HG02870 (cell line): Measurements from ENCODE around the gene DHX16.

Experiments
- ATAC-seq: cut with Tn5 transposase; IDR thresholded peaks from one replicate; pipeline ENCODE4 v1.9.1; 2021; ENCODE audit warnings: mild to moderate bottlenecking, moderate library complexity; ENCODE audit not compliant: unreplicated experiment

DHX16 gene

GRCh38 chr6:30696432-30696831, 23.6 kb upstream of the DHX16 start:
- ATAC-seq, result no peak

- no peak for ATAC-seq
Measured at GRCh38 chr6:30691208-30691847, 18.5 kb upstream of the DHX16 start.

- peak; percentile 32 for ATAC-seq
Measured at GRCh38 chr6:30690403-30691207, 17.8 kb upstream of the DHX16 start, which contains the start of gene NRM. Gene NRM, minus strand, starts transcription at chr6:30690984. Its CDS starts 10 bp downstream, at chr6:30690974.

GRCh38 chr6:30689985-30690384, 17.2 kb upstream of the DHX16 start:
- no peak for ATAC-seq

- no peak for ATAC-seq
Measured at GRCh38 chr6:30689022-30689865, 16.4 kb upstream of the DHX16 start.

GRCh38 chr6:30688569-30688968, 15.8 kb upstream of the DHX16 start:
- ATAC-seq, result no peak

- ATAC-seq, result no peak
Measured at GRCh38 chr6:30687659-30688431, 15.0 kb upstream of the DHX16 start.

- ATAC-seq, result peak; percentile 39
Measured at GRCh38 chr6:30686908-30687658, 14.3 kb upstream of the DHX16 start.

- ATAC-seq, result no peak
Measured at GRCh38 chr6:30686009-30686907, 13.5 kb upstream of the DHX16 start, which contains the start of gene PPP1R18. Gene PPP1R18, minus strand, starts transcription at chr6:30686645. Its CDS starts 627 bp downstream, at chr6:30686018.

GRCh38 chr6:30685157-30686008, 12.6 kb upstream of the DHX16 start:
- no peak for ATAC-seq

- no peak for ATAC-seq
Measured at GRCh38 chr6:30684386-30685156, 11.8 kb upstream of the DHX16 start.

GRCh38 chr6:30683980-30684338, 11.2 kb upstream of the DHX16 start:
- no peak for ATAC-seq

GRCh38 chr6:30683183-30683979, 10.6 kb upstream of the DHX16 start:
- no peak for ATAC-seq

- peak; percentile 39 for ATAC-seq
Measured at GRCh38 chr6:30682143-30683117, 9.6 kb upstream of the DHX16 start.

- ATAC-seq, result no peak
Measured at GRCh38 chr6:30681766-30682142, 8.9 kb upstream of the DHX16 start.
